Stimulated activated CD4-positive, alpha-beta T cell treated with anti-CD3 and anti-CD28 coated beads, Interleukin-1b, Interleukin-23, amount 100 ng/mL, for 24 hours (primary cell): ENCODE results near the gene RCAN1.
"Not testable (repeated sequence)": the region's sequence is repeated elsewhere in the genome, so short reads cannot be mapped to it uniquely, and the experiment has no call there.

Source experiments
- DNase-seq, 4 experiments: peaks; one replicate each; pipeline ENCODE4 v3.0.0-alpha.2; 2020; ENCODE audit warnings: low read depth in 4 of 4, low spot score in 1 of 4

RCAN1 gene

DNA sequence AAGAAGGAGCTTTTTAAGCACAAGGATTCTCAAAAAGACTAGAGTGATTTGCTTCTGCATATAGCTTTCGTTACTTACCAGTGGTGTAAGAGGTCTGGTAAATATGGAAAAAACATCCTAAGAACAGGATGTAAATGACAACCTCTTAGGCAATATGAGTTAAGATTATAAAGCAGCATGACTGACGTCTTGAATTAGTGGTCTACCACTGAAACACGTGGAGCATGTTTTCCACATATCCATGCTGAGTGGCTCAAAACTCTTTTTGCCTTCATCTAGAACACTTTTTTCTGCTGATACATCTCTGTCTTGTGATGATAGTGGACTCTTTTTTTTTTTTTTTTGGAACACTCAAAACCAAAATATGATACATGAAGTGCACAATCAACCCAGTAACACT is 44.6 kb downstream of the RCAN1 start:
- DNase-seq, result no peak

DNA sequence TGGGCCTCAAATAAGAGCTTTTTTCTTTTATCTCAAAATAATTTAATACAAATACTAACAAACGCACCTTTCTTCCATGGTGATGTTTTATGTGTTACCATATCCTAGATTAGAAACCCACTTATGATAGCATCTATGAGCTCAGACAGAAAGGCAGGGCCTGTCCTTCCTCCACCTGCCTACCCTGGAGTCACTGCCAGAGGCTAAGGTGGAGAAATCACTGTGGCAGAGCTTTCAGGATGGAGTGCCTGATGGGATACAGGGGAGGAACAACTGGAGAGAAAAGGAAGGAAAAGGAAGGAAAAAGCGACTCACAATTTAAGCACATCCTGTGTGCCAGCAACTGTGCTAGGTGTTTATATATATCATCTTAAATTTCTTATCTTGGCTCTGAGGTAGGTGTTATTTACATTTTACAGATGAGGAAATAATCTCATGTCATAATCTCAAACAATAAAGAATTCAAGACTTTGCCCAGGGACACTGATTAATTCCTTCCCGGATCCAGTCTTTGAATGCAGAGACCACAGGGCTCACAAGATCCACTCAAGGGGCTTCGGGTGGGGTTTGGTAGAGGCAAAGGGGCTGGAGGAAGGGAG is 45.4 kb downstream of the RCAN1 start:
- no peak for DNase-seq

DNA sequence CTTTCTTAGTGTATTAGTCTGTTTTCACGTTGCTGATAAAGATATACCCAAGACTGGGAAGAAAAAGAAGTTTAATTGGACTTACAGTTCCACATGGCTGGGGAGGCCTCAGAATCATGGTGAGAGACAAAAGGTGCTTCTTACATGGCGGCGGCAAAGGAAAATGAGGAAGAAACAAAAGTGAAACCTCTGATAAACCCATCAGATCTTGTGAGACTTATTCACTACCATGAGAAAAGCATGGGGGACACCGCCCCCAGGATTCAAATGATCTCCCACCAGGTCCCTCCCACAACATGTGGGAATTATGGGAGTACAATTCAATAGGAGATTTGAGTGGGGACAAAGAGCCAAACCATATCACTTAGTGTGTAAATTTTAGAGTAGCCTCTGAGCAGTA is 46.1 kb downstream of the RCAN1 start:
- not testable (repeated sequence) for DNase-seq

DNA sequence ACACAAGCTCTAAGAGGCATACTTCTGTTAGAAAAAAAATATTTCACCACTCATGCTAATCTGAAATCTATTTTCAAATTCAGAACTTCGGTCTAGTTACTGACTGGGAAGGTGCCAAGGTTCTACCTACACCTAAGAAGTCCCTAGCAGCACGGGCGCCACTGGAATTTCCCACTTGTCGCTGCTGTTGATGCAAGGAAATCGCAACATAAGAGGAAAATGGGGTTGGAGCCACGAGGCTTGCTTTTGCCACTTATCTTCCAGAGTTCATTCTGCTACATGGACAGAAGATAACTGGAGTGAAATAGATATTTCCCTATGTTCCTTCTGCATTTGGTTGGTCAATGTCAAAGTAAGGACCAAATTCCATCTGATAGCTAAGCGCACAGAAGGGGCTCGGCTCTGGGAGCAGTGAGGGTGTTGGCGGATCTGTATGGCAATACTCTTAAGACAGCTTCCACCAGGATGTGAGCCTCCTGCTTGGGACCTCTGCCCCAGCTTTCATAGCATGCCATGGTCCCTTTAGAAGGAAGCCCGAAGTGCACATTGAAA is 47.2 kb downstream of the RCAN1 start:
- DNase-seq, result no peak

DNA sequence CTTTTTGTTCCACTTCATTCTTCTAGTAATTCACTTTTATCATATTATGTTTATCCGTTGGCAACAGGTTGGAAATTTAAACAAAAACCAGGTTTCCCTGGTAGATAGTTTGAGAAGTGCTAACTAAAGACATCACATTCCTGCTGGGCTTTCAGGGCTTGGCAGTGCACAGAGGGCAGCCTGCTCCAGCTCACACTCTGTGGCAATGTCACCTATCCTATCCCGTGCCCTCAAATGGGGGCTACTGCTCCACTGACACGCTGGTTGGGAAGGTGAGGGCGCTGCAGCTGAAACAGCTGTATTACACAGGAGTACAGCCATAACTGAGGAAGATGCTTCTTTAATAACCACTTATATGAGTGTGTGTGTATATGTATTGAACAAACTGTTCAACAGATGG is 49.7 kb downstream of the RCAN1 start:
- DNase-seq, result no peak

DNA sequence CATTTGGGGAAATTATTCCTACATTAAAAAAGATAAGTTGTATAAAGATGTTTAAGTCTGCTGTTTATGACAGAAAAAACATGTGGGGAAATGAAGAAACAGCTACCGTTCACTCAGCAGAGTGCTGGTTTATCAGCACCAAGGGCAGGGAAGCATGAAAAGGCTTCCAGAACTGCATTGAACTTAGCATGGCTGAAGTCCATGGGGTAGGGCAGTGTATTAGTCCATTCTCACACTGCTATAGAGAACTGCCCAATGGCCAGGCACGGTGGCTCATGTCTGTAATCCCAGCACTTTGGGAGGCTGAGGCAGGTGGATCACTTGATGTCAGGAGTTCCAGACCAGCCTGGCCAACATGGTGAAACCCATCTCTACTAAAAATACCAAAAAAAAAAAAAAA is 51.5 kb downstream of the RCAN1 start:
- DNase-seq, result not testable (repeated sequence)

DNA sequence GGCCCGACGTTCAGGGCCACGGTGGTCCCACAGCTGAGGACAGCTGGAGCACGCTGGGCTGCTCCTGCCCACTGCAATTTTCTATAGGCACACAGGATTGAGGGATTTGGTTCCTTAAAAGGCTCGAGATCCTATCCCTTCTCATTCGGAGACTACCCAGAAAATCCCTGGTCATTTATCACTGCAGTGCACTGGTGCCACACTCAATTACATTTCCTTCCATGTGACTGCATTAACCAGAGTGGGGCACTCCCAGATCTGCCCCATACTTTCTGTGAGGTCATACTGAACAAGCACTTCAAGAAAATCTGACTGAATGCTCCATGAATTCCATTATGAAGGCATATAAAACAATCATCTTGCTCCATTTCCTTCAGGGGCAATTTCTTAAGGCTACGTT is 53.1 kb downstream of the RCAN1 start:
- no peak for DNase-seq

DNA sequence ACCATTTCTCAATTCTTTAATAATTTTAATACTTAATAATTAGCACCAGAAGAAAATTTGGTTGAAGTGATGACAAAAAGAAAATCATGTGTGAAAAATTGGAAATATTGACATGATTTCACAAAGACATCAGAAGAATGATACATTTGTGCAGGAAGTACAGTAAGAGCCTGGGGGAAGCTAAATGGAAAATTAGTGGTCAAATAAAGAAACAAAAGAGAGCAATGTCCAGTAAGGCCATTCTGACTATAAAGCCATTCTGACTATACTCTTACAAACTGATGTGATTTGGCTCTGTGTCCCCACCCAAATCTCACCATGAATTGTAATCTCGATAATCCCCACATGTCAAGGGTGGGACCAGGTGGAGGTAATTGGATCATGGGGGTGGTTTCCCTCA is 54.3 kb downstream of the RCAN1 start:
- no peak for DNase-seq

DNA sequence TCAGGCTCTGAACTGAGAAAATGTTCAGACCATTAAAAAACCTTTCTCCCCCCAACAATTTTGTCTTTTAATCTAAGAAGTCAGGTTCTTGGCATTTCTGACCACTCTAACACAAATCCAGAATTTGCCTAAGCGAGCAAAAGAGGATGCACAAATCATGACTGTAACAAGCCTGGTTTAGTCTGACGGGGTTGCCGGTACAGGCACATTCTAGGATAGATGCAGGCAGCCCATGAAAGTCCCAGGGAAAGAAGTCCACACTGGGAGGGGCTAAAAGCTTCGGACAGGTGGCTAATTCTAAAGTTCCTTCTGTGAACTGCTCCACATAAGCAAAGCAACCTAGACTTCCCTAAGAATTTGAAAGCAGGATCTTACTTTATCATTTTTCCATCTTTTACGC is 54.9 kb downstream of the RCAN1 start:
- no peak for DNase-seq

DNA sequence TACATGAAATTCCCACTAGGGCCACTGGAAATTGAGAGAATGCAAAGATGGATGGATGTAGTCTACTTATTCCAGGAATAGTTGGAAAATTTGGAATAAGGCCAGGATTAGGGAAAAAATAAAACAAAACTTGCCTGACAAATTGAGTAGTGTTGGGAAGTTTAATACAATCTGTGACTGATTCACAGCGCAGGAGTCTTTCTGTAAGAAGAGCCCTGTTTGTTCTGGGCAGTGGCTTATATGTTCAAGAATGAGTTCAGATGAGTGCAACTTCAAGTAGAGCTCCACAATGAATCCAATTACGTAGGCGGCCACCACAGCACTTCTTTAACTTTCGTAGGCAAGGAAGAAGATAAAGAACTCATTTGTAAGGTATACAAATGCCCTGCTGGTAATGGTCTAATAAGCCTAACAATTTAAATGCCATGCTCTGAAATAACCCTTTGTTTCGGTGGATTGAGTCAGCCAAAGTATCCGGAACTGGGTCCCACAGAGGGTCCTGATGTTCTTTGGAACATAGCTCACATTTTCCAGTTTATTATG is 55.8 kb downstream of the RCAN1 start:
- no peak for DNase-seq

DNA sequence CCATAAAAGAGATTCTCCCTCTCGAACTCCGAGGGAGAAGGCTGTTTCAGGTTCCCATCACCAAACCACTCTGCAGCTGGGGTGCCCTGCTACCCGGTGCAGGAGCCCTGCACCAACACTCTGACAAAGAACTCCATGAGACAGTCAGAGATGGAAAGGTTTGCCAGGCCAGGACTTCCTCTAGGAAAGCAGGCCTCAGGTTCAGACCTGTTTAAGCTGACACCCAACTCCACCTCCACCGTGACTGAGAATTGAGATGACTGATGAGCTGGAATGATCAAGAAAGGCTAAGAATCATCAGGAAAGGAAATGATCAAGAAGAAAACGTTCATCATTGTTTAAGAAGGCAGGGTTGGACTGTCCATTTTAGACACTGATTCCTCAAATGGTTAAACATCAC is 56.7 kb downstream of the RCAN1 start:
- no peak for DNase-seq

DNA sequence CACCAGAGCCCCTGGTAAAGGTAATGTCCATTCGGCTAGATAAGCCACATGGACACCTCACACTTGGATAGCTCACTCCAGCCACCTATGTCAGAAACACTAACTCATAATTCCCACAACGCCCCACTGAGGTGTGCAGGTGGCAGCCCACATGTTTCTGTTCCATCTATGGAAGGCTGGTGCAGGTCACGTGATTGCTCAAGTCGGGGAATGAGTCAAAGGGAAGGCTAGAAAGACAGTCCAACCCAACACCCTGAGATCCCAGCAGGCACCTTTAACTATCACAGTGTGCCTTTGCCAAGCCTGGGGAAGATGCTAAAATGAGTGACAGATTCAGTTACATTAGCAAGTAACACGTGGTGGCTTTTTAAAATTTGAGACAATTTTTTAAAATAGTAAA is 57.7 kb downstream of the RCAN1 start:
- DNase-seq, result no peak

DNA sequence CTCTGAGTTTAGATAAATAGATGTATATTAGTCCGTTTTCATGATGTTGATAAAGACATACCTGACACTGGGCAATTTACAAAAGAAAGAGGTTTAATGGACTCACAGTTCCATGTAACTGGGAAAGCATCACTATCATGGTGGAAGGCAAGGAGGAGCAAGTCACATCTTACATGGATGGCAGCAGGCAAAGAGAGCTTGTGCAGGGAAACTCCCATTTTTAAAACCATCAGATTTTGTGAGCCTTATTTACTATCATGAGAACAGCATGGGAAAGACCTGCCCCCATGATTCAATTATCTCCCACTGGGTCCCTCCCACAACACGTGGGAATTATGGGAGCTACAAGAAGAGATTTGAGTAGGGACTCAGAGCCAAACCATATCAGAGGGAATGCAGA is 60.2 kb downstream of the RCAN1 start:
- DNase-seq, result not testable (repeated sequence)

DNA sequence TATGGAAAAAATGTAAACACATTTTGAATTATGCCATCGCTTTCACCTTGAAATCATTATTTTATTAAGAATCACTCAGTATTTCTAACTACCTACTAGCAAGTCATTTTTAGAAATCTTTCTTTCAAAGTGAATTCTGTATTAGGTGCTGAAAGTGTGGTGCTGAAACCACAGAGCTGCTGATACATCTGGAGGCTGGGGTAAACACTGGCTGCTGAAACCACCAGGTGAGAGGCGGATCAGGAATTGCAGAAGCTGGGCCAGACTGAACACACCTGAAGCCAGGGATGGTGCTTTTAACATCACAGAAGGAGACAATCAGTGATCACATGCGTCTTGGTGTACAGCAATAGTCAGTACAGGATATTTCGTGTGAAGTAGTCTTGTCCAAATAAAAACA is 60.7 kb downstream of the RCAN1 start:
- no peak for DNase-seq

DNA sequence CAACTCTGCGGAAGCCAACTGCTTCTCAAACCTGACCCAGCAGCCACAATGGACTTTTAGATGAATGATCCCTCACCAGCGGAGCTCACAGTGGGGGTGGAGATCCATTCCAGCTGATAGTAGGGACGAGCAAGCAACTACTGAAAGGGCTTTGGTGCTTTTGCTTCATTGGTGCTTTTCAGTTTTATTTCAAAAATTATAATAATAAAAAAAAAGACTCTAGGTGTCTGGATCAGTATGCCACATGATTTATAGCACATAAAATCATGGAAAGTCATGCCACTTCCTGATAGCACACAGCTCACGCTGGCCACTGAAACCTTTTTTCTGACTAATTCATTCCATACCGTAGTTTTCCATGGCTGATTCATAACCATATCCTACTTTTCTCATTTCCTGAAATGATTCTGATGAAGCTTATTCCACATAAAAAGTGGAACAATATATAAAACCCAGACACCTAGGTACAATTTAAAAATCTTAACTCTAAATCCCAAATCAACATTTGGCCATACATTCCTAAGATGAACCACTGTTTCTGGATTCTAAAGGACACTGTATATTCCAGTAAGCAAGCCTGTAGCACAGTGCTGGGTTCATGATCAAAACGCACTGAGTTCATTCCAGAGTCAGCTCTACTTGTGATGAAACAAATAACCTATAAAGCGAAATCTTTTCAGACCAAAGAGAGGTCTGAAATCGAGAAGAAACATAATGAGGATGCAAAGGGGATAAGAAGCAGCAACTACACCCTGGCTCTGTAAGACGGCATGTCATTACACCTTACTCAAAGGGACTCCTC is 61.6 kb downstream of the RCAN1 start:
- DNase-seq, result no peak

DNA sequence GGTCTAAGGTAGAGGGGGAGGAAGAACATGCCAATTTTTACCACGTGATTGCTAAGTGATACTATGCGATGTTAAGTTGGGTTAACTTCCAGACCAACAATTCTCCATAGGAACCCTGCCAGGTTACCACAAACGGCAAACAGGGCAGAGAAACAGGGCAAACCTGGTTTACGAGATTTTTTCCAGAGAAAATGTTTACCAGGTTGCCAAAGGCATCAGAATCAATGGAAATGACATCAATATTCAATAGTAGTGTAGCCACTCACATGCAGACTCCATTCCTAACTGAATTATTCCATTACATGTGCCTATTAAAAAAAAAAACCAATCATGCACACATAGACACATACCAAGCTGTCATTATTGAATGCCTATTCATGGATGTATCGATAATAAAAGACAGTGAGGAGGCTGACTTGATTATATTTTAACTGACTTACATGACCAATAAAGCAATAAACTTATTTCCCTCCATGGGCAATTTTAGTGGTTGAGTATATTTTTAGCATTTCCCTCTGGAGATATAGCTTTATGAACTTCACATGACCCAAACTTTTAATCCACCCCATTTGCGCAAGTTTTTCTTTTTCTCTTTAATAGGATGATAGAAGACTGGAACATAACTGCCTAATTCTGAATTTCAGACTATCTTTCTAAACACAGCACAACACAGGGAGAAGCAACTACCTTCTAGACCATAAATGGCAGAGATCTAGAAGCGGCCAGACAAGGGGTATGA is 62.4 kb downstream of the RCAN1 start:
- no peak for DNase-seq

DNA sequence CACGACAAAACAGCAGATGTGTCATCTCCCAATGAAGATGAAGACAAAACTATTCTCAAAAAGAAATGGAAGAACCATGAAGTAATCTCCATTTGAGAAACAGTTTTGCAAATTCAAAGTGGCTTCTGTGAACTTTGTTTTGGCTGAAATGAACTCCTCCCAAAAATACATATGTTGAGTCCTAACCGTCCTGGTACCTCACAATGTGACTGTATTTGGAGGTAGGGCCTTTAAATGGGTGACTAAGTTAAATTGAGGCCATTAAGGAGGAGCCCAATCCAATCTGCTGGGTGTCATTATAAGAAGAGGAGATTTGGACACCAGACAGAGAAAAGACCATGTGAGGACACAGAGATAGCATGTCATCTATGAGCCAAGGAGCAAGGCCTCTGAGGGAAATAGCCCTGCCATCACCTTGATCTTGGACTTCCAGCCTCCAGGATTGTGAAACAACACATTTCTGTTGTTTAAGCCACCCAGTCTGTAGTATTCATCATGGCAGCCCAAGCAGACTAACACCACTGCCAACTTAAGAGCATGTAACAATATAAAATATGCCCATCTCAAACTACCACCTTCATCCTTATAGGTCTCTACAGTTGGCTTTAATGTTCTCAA is 64.6 kb downstream of the RCAN1 start:
- no peak for DNase-seq

DNA sequence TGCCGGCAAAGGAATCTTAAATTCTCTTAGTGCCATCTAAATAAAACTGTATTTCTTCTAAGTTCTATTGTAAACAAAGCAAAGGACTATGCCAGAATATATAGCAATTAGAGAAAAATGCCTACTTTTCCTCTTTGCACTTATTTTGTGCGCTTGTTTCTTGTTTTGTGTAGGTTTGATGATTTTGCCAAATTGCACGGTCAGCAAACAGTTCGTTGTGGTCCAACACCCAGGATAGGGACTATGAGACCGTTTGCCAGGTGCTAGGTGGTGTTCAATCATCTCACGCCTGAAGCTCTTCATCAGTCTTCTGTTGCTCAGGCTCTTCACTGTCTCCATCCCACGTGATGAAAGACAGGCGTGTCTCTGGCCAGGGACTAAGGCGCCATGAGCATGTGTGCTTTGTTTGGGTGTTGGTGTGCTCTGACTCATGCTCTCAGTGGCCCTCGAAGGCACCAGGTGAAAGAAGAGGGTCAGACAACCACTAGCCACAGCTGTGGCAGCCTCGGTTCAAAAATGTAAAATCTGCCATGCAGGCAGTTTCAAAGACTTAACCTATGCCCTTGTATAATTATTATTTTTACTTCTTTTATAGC is 66.0 kb downstream of the RCAN1 start:
- DNase-seq, result no peak

DNA sequence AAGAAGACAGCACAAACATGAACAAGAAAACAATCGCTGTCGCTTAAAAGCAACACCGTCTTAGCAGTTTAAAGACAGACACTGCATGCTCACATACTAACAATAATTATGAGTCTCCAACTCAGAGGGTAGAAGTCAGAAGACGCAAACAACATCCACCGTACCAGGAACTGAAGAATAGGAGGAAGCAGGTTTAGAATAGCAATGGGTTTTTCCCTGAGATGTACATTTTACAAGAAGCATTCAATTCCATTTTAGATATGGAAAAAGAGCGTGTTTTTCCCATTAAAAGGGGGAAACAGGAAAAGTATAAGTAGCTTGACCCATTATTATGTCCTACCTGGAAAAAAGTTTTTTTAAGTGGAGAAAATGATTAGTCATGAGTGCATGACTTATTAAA is 68.4 kb downstream of the RCAN1 start:
- no peak for DNase-seq

DNA sequence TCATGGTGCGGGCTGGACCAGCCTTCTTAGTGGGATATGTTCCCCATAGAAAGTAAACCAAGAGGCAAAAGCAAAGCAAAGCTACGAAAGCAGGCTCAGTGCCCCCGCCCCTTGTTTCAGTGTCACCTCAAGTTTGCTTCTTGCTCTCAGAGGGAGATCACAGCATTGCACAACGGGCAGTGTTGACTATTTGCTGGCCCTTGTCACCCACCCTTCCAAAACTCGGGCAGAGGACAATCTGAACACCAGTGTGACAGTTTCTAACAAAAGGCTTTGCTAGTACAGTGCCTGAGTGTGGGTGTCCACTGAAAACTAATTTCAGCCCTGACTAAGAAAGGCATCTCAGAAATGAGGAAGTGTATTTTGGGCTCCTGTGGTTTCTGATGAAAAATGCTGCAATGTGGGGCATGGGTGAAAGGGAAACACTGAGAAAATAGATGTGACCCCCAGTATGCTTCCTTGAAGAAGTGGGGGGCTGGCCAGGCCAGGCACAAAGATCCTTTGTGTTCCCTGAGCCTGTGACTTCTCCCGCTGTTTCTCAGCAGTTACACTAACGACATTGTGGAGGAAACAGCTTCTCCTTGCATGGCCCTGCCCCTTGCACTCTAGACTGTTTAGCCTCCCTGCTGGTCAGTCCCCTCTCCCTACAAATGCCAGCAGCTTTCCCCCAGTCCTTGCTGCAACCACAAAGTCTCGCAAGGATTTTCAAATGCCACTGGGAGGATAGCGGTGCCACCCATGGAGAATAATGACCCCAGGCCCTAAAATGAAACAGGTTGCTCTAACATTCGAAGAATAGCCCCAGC is 69.6 kb downstream of the RCAN1 start:
- DNase-seq, result no peak
